H9 (cell line): ENCODE measurements around the gene RNF224. TPM values are rescaled to one million over a fixed set of nuclear protein-coding genes. Genes with fewer than 3 reads are reported as not detected.

Experiments used
- DNase-seq: peaks from one replicate; pipeline ENCODE4 v3.0.0-alpha.2; 2017
- H2AFZ ChIP-seq: one replicate; pipeline ENCODE4 v1.6.1; 2013; ENCODE audit warnings: mild to moderate bottlenecking, low read length, control low read depth, moderate library complexity
- H2AK5ac ChIP-seq: 2 replicates; pipeline ENCODE4 v1.6.1; 2013; ENCODE audit warnings: low read length, control low read depth, mixed read lengths; ENCODE audit not compliant: insufficient read length
- H2BK120ac ChIP-seq: one replicate; pipeline ENCODE4 v1.6.1; 2013; ENCODE audit warnings: low read depth, mild to moderate bottlenecking, low read length, control low read depth, inconsistent platforms; ENCODE audit not compliant: poor library complexity, severe bottlenecking
- H2BK12ac ChIP-seq: 2 replicates; pipeline ENCODE4 v1.6.1; 2013; ENCODE audit warnings: low read length, control low read depth, mixed read lengths, low read depth; ENCODE audit not compliant: insufficient read length
- H2BK15ac ChIP-seq: 2 replicates; pipeline ENCODE4 v1.6.1; 2013; ENCODE audit warnings: low read depth, low read length, control low read depth
- H2BK20ac ChIP-seq: one replicate; pipeline ENCODE4 v1.6.1; 2013; ENCODE audit warnings: low read depth, mild to moderate bottlenecking, low read length, control low read depth, inconsistent platforms; ENCODE audit not compliant: poor library complexity, severe bottlenecking
- H2BK5ac ChIP-seq: 2 replicates; pipeline ENCODE4 v1.6.1; 2013; ENCODE audit warnings: low read length, control low read depth, mixed read lengths; ENCODE audit not compliant: insufficient read length
- H3K14ac ChIP-seq: 2 replicates; pipeline ENCODE4 v1.6.1; 2013; ENCODE audit warnings: low read length, control low read depth; ENCODE audit not compliant: insufficient read depth
- H3K18ac ChIP-seq: 2 replicates; pipeline ENCODE4 v1.6.1; 2013; ENCODE audit warnings: low read depth, mild to moderate bottlenecking, mixed read lengths, low read length, control low read depth; ENCODE audit not compliant: insufficient read length
- H3K23ac ChIP-seq: 2 replicates; pipeline ENCODE4 v1.6.1; 2013; ENCODE audit warnings: low read length, control low read depth, mixed read lengths, low read depth; ENCODE audit not compliant: insufficient read length
- H3K23me2 ChIP-seq: 2 replicates; pipeline ENCODE4 v1.6.1; 2013; ENCODE audit warnings: low read depth, mild to moderate bottlenecking, mixed read lengths, low read length, control low read depth; ENCODE audit not compliant: insufficient read length, poor library complexity, severe bottlenecking
- H3K27ac ChIP-seq: 2 replicates; pipeline ENCODE4 v1.5.1; 2013; ENCODE audit warnings: low read length, control low read depth, mixed read lengths, low read depth; ENCODE audit not compliant: insufficient read length
- H3K27me3 ChIP-seq: 2 replicates; pipeline ENCODE4 v1.6.1; 2013; ENCODE audit warnings: low read length, control low read depth, inconsistent platforms; ENCODE audit not compliant: insufficient read depth
- H3K4ac ChIP-seq: 2 replicates; pipeline ENCODE4 v1.6.1; 2013; ENCODE audit warnings: low read depth, mild to moderate bottlenecking, control low read depth, inconsistent platforms, low read length, moderate library complexity
- H3K4me1 ChIP-seq: 2 replicates; pipeline ENCODE4 v1.6.1; 2013; ENCODE audit warnings: low read length, control low read depth, inconsistent platforms; ENCODE audit not compliant: insufficient read depth
- H3K4me2 ChIP-seq: 2 replicates; pipeline ENCODE4 v1.6.1; 2013; ENCODE audit warnings: low read length, control low read depth, mixed read lengths; ENCODE audit not compliant: insufficient read length, insufficient read depth
- H3K56ac ChIP-seq: 2 replicates; pipeline ENCODE4 v1.6.1; 2013; ENCODE audit warnings: low read depth, mild to moderate bottlenecking, mixed read lengths, low read length, control low read depth; ENCODE audit not compliant: insufficient read length
- H3K79me1 ChIP-seq: 2 replicates; pipeline ENCODE4 v1.6.1; 2013; ENCODE audit warnings: low read depth, mild to moderate bottlenecking, moderate library complexity, low read length, control low read depth, inconsistent platforms; ENCODE audit not compliant: insufficient read depth, poor library complexity, severe bottlenecking
- H3K79me2 ChIP-seq: 2 replicates; pipeline ENCODE4 v1.6.1; 2013; ENCODE audit warnings: low read length, control low read depth, inconsistent platforms; ENCODE audit not compliant: insufficient read depth
- H3K9ac ChIP-seq: 2 replicates; pipeline ENCODE4 v1.6.1; 2013; ENCODE audit warnings: low read length, control low read depth, mixed read lengths; ENCODE audit not compliant: insufficient read length; ENCODE audit errors: extremely low read depth
- H3K9me3 ChIP-seq: one replicate; pipeline ENCODE4 v1.6.1; 2013; ENCODE audit warnings: low read depth, low read length, inconsistent platforms; ENCODE audit not compliant: control insufficient read depth
- H3T11ph ChIP-seq: one replicate; pipeline ENCODE4 v1.6.1; 2013; ENCODE audit warnings: mild to moderate bottlenecking, low read length, control low read depth, inconsistent platforms
- H4K20me1 ChIP-seq: one replicate; pipeline ENCODE4 v1.6.1; 2013; ENCODE audit not compliant: control insufficient read depth, insufficient read length, insufficient read depth
- H4K5ac ChIP-seq: 2 replicates; pipeline ENCODE4 v1.6.1; 2013; ENCODE audit warnings: low read depth, mild to moderate bottlenecking, mixed read lengths, low read length, control low read depth; ENCODE audit not compliant: insufficient read length
- H4K8ac ChIP-seq: replicated peaks from 2 replicates; pipeline ENCODE4 v1.6.1; 2013; ENCODE audit warnings: low read length, control low read depth, mixed read lengths, low read depth; ENCODE audit not compliant: insufficient read length
- H4K91ac ChIP-seq: 2 replicates; pipeline ENCODE4 v1.6.1; 2013; ENCODE audit warnings: low read depth, mild to moderate bottlenecking, moderate library complexity, mixed read lengths, low read length, control low read depth; ENCODE audit not compliant: insufficient read length
- H3K27ac Mint-ChIP-seq, 3 experiments: 2 replicates in 2 of 3; 3 replicates in 1 of 3; pipeline ENCODE4 v1.8.0; 2020 to 2021; ENCODE audit warnings: mixed read lengths in 3 of 3, mild to moderate bottlenecking in 1 of 3, moderate library complexity in 1 of 3
- H3K27me3 Mint-ChIP-seq: 2 replicates; pipeline ENCODE4 v1.8.0; 2021; ENCODE audit warnings: low read depth, mild to moderate bottlenecking, moderate library complexity, mixed read lengths
- H3K36me3 Mint-ChIP-seq, 3 experiments: 2 replicates in 2 of 3; 3 replicates in 1 of 3; pipeline ENCODE4 v1.8.0; 2020 to 2021; ENCODE audit warnings: low read depth in 3 of 3, mixed read lengths in 3 of 3; ENCODE audit not compliant: insufficient read depth in 1 of 3
- H3K4me1 Mint-ChIP-seq, 2 experiments: 2 replicates each; pipeline ENCODE4 v1.8.0; 2020; ENCODE audit warnings: mixed read lengths in 2 of 2
- H3K4me3 Mint-ChIP-seq, 2 experiments: 2 replicates in 1 of 2; 3 replicates in 1 of 2; pipeline ENCODE4 v1.8.0; 2020 to 2021; ENCODE audit warnings: mild to moderate bottlenecking in 2 of 2, mixed read lengths in 2 of 2, moderate library complexity in 1 of 2
- H3K9me3 Mint-ChIP-seq, 2 experiments: 2 replicates in 1 of 2; 3 replicates in 1 of 2; pipeline ENCODE4 v1.8.0; 2020; ENCODE audit warnings: mild to moderate bottlenecking in 2 of 2, mixed read lengths in 2 of 2, moderate library complexity in 1 of 2
- WGBS: extraction: QIAGEN DNeasy Blood & Tissue Kit; methylation state at CpG from one replicate; pipeline ENCODE4 v1.1.7; 2013; ENCODE audit warnings: missing lambda C conversion rate, low lambda C conversion rate, mixed read lengths; ENCODE audit not compliant: insufficient read length; ENCODE audit errors: extremely low coverage; 5-methylcytosine and 5-hydroxymethylcytosine counted together
- total RNA-seq: library from RNA; stranded (reverse); gene quantifications from 2 replicates; pipeline ENCODE4 v1.2.1, GENCODE V29; 2021
- TF ChIP-seq, protein P1 (sequence below): fragments of 200-600 bp; sonication (generic); conservative IDR thresholded peaks from 3 replicates; pipeline ENCODE4 v1.8.0; 2021; ENCODE audit warnings: antibody characterized with exemption, mild to moderate bottlenecking

RNF224 gene
- total RNA-seq, 1 experiment from 2014 or later = 0.15 TPM

DNA sequence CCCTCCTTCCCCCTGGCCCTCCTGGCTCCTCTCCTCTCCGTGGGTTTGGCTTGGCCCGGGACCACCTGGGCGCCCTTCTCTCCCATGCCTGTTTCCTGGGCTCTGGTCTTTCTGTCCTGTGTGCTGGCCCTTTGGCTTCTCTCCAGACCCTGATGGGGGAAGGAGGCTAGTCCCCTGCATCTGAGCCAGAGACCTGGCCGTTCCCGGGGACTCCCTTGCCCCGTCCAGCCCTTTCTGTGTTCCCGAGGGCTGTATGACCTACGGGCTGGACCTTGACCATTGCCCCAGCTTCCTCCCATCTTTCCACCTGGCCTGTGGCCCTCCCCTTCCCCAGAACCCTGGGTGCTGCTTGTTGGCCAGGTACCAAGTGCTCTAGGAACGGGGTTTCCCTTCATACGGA is 36.2 kb downstream of the RNF224 start:
- H4K5ac ChIP-seq = no peak overlapping the region
- H3K9ac ChIP-seq = no peak overlapping the region
- DNase-seq = no peak
- Mint-ChIP-seq H3K27me3 (no peaks in the 10 kb centered on the region; the same call in 1 of the 2 replicates), H3K36me3 (peaks cover 11 to 50% (median 38%) of the 10 kb centered on the region in 3 experiments; a peak in 6 of 7 replicates), H3K4me3 (no peak overlapping the region; a peak in 1 of 5 replicates), H3K9me3 (no peaks in the 10 kb centered on the region), H3K27ac (no peak overlapping the region), H3K4me1 (0 out of 4 replicates have a peak, but pooled peaks cover 0 to 3% of the 10 kb centered on the region in 2 experiments)
- H4K20me1 ChIP-seq = no peaks in the 10 kb centered on the region
- H4K91ac ChIP-seq = no peak overlapping the region
- H2BK5ac ChIP-seq = no peak overlapping the region
- H2BK20ac ChIP-seq = no peak overlapping the region
- no peak overlapping the region for H3K14ac ChIP-seq
- no peak overlapping the region for H3K27ac ChIP-seq
- no peaks in the 10 kb centered on the region for H3K79me1 ChIP-seq
- no peak overlapping the region for H2AK5ac ChIP-seq
- H3T11ph ChIP-seq = no peak overlapping the region
- H2BK12ac ChIP-seq = no peak overlapping the region
- H2AFZ ChIP-seq = no peak overlapping the region
- H3K56ac ChIP-seq = no peak overlapping the region
- H2BK15ac ChIP-seq = no peak overlapping the region
- H3K9me3 ChIP-seq = no peaks in the 10 kb centered on the region
- no peak overlapping the region for H2BK120ac ChIP-seq
- H3K4me1 ChIP-seq = no peaks in the 10 kb centered on the region
- H3K4ac ChIP-seq = no peak overlapping the region
- TF ChIP-seq, protein P1, sequence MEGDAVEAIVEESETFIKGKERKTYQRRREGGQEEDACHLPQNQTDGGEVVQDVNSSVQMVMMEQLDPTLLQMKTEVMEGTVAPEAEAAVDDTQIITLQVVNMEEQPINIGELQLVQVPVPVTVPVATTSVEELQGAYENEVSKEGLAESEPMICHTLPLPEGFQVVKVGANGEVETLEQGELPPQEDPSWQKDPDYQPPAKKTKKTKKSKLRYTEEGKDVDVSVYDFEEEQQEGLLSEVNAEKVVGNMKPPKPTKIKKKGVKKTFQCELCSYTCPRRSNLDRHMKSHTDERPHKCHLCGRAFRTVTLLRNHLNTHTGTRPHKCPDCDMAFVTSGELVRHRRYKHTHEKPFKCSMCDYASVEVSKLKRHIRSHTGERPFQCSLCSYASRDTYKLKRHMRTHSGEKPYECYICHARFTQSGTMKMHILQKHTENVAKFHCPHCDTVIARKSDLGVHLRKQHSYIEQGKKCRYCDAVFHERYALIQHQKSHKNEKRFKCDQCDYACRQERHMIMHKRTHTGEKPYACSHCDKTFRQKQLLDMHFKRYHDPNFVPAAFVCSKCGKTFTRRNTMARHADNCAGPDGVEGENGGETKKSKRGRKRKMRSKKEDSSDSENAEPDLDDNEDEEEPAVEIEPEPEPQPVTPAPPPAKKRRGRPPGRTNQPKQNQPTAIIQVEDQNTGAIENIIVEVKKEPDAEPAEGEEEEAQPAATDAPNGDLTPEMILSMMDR = no peak
- no peak overlapping the region for H3K23ac ChIP-seq
- H3K79me2 ChIP-seq = no peaks in the 10 kb centered on the region
- H3K18ac ChIP-seq = no peak overlapping the region
- no peak overlapping the region for H4K8ac ChIP-seq
- no CpG with 5 or more reads among the region's 10 CpGs for whole genome bisulfite sequencing
- H3K27me3 ChIP-seq = no peaks in the 10 kb centered on the region
- H3K23me2 ChIP-seq = no peaks in the 10 kb centered on the region
- no peak overlapping the region for H3K4me2 ChIP-seq
